NB4 (cell line): Measurements from ENCODE around the gene IBA57.

Experiments
- POLR2A ChIP-seq: IDR thresholded peaks from 2 replicates; pipeline ENCODE4 v1.6.1; 2011; ENCODE audit warnings: mild to moderate bottlenecking; ENCODE audit not compliant: insufficient read length; ENCODE audit errors: extremely low read depth
- TF ChIP-seq, protein P1 (sequence below): IDR thresholded peaks from one replicate; pipeline ENCODE4 v1.5.1; 2012; ENCODE audit warnings: low read depth, low read length
- TF ChIP-seq, protein P2 (sequence below): IDR thresholded peaks from 2 replicates; pipeline ENCODE4 v1.6.1; 2011; ENCODE audit warnings: low read depth, low read length

DNA sequence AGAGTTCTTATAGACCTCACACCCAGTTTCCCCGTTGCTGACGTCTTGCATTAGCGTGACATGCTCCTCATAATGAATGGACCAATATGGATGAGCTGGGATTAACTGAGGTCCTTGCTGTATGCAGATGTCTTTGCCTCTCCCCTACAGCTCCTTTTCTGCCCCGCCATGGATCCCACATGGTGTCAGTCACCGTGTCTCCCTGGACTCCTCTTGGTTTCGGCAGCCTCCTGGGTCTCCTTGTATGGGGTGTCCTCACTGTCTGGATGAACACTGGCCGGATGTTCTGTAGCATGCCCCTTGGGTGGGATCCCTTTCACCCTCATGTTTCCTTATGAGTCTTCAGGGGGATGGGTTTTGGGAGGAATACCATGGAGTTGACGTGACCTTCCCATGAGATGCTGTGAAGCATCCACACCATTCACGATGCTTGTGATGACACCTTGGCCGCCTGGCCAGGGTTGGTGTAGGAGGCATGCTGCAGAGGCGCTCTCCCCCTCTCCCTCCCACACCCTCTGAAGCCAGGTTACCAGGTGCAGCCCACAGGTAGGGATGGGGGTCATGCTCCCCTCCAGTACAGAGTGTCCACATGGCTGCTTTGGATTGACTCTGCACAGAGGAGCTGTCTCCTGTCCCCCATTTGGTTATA, 11.5 kb upstream of the IBA57 start:
- TF ChIP-seq, protein P1, sequence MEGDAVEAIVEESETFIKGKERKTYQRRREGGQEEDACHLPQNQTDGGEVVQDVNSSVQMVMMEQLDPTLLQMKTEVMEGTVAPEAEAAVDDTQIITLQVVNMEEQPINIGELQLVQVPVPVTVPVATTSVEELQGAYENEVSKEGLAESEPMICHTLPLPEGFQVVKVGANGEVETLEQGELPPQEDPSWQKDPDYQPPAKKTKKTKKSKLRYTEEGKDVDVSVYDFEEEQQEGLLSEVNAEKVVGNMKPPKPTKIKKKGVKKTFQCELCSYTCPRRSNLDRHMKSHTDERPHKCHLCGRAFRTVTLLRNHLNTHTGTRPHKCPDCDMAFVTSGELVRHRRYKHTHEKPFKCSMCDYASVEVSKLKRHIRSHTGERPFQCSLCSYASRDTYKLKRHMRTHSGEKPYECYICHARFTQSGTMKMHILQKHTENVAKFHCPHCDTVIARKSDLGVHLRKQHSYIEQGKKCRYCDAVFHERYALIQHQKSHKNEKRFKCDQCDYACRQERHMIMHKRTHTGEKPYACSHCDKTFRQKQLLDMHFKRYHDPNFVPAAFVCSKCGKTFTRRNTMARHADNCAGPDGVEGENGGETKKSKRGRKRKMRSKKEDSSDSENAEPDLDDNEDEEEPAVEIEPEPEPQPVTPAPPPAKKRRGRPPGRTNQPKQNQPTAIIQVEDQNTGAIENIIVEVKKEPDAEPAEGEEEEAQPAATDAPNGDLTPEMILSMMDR: no peak
- TF ChIP-seq POLR2A: no peak
- TF ChIP-seq, protein P2, sequence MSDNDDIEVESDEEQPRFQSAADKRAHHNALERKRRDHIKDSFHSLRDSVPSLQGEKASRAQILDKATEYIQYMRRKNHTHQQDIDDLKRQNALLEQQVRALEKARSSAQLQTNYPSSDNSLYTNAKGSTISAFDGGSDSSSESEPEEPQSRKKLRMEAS: no peak
